DOHH2 (cell line): ENCODE measurements around the gene AGBL1.

Experiments used
- H3F3A ChIP-seq: fragments of 200-600 bp; sonication (generic), shearing (Covaris generic); 2 replicates; pipeline ENCODE4 v1.6.0; 2016; ENCODE audit warnings: antibody characterized with exemption, mild to moderate bottlenecking; ENCODE audit not compliant: control insufficient read depth, insufficient read depth
- H3K27ac ChIP-seq: fragments of 200-600 bp; sonication (generic); 2 replicates; pipeline ENCODE4 v1.5.1; 2014; ENCODE audit warnings: low read depth, mild to moderate bottlenecking, low read length, moderate library complexity
- H3K27me3 ChIP-seq: fragments of 200-600 bp; sonication (generic); 2 replicates; pipeline ENCODE4 v1.6.1; 2014; ENCODE audit warnings: mild to moderate bottlenecking, low read length, mixed read lengths; ENCODE audit not compliant: control insufficient read depth
- H3K36me3 ChIP-seq: fragments of 200-600 bp; sonication (generic); 2 replicates; pipeline ENCODE4 v1.6.1; 2014; ENCODE audit warnings: mild to moderate bottlenecking, low read length, moderate library complexity, mixed read lengths; ENCODE audit not compliant: control insufficient read depth
- H3K4me1 ChIP-seq: fragments of 200-600 bp; sonication (generic); 2 replicates; pipeline ENCODE4 v1.6.1; 2014; ENCODE audit warnings: mild to moderate bottlenecking, low read length, mixed read lengths; ENCODE audit not compliant: control insufficient read depth
- H3K4me2 ChIP-seq: fragments of 200-600 bp; sonication (generic); 2 replicates; pipeline ENCODE4 v1.6.0; 2014; ENCODE audit warnings: mild to moderate bottlenecking, low read length, moderate library complexity
- H3K4me3 ChIP-seq: fragments of 200-600 bp; sonication (generic); 2 replicates; pipeline ENCODE4 v1.5.1; 2014; ENCODE audit warnings: mild to moderate bottlenecking, low read length, mixed read lengths
- H3K79me2 ChIP-seq: fragments of 200-600 bp; sonication (generic); 2 replicates; pipeline ENCODE4 v1.6.1; 2014; ENCODE audit warnings: mild to moderate bottlenecking, low read length, mixed read lengths; ENCODE audit not compliant: control insufficient read depth
- H3K9me2 ChIP-seq: fragments of 200-600 bp; sonication (generic); replicated peaks from 2 replicates; pipeline ENCODE4 v1.6.1; 2014; ENCODE audit warnings: mild to moderate bottlenecking, low read length, mixed read lengths; ENCODE audit not compliant: control insufficient read depth
- H3K9me3 ChIP-seq: fragments of 200-600 bp; sonication (generic); 2 replicates; pipeline ENCODE4 v1.6.1; 2014; ENCODE audit warnings: antibody characterized with exemption, low read length, mixed read lengths; ENCODE audit not compliant: control insufficient read depth, insufficient read depth
- H4K20me1 ChIP-seq: fragments of 200-600 bp; sonication (generic); 2 replicates; pipeline ENCODE4 v1.6.0; 2014; ENCODE audit warnings: low read depth, mild to moderate bottlenecking, antibody characterized with exemption, low read length, moderate library complexity; ENCODE audit not compliant: control insufficient read depth, insufficient read depth
- CTCF ChIP-seq: fragments of 200-600 bp; sonication (generic); IDR thresholded peaks from one replicate; pipeline ENCODE4 v1.5.1; 2014; ENCODE audit warnings: antibody characterized with exemption, mild to moderate bottlenecking, low read depth, low read length; ENCODE audit not compliant: poor library complexity, severe bottlenecking
- EZH2phosphoT487 ChIP-seq: fragments of 200-600 bp; sonication (generic); IDR thresholded peaks from 2 replicates; pipeline ENCODE4 v1.6.1; 2017; ENCODE audit warnings: borderline replicate concordance, mild to moderate bottlenecking, antibody characterized with exemption, low read length, moderate library complexity, mixed read lengths

Gene AGBL1

GRCh38 chr15:86164232-86164898 is 84.7 kb downstream of the AGBL1 start:
- no peak overlapping the region for H3K27ac ChIP-seq
- H3K4me3 ChIP-seq, result no peak overlapping the region
- no peaks in the 10 kb centered on the region for H3K4me1 ChIP-seq
- H3F3A ChIP-seq, result no peaks in the 10 kb centered on the region
- H3K9me2 ChIP-seq, result no peaks in the 10 kb centered on the region
- no peaks in the 10 kb centered on the region for H4K20me1 ChIP-seq
- no peaks in the 10 kb centered on the region; the same call in 1 of the 2 replicates for H3K27me3 ChIP-seq
- H3K36me3 ChIP-seq, result no peaks in the 10 kb centered on the region
- no peaks in the 10 kb centered on the region for H3K9me3 ChIP-seq
- TF ChIP-seq CTCF, result no peak
- no peak for TF ChIP-seq EZH2phosphoT487
- no peak overlapping the region for H3K4me2 ChIP-seq
- no peaks in the 10 kb centered on the region for H3K79me2 ChIP-seq

GRCh38 chr15:86165265-86166211 is 85.9 kb downstream of the AGBL1 start:
- H3K9me3 ChIP-seq, result no peaks in the 10 kb centered on the region
- H4K20me1 ChIP-seq, result no peaks in the 10 kb centered on the region
- no peaks in the 10 kb centered on the region for H3K9me2 ChIP-seq
- H3K4me3 ChIP-seq, result no peak overlapping the region
- no peaks in the 10 kb centered on the region for H3K79me2 ChIP-seq
- H3K4me2 ChIP-seq, result no peak overlapping the region
- H3K27ac ChIP-seq, result no peak overlapping the region
- no peaks in the 10 kb centered on the region; the same call in 1 of the 2 replicates for H3K27me3 ChIP-seq
- H3K36me3 ChIP-seq, result no peaks in the 10 kb centered on the region
- H3F3A ChIP-seq, result no peaks in the 10 kb centered on the region
- TF ChIP-seq EZH2phosphoT487 (no peak), CTCF (no peak)
- no peaks in the 10 kb centered on the region for H3K4me1 ChIP-seq

- Histone ChIP-seq H4K20me1 (no peaks in the 10 kb centered on the region), H3K4me2 (no peak overlapping the region), H3K4me3 (no peak overlapping the region), H3K27ac (no peak overlapping the region), H3K4me1 (no peaks in the 10 kb centered on the region), H3K27me3 (no peaks in the 10 kb centered on the region; the same call in 1 of the 2 replicates), H3F3A (no peaks in the 10 kb centered on the region), H3K79me2 (no peaks in the 10 kb centered on the region), H3K9me2 (no peaks in the 10 kb centered on the region), H3K36me3 (no peaks in the 10 kb centered on the region), H3K9me3 (no peaks in the 10 kb centered on the region)
- TF ChIP-seq CTCF (no peak), EZH2phosphoT487 (no peak)
Observed at GRCh38 chr15:86167841-86168240, 88.2 kb downstream of the AGBL1 start.
